Aortic smooth muscle cell (primary cell): ENCODE results near the gene HSD17B4. TPM values are rescaled to one million over a fixed set of nuclear protein-coding genes. Genes with fewer than 3 reads are reported as not detected.

Experiments
- total RNA-seq: library from RNA; depleted of rRNA; stranded (reverse); fragments of >200 nt; gene quantifications from 2 replicates; pipeline ENCODE4 v1.2.3, GENCODE V29; 2014

The HSD17B4 gene
- total RNA-seq, result 215 and 231 TPM in 2 replicates

GRCh38 chr5:119452373-119453039 is at the start of gene HSD17B4:
TSS of gene HSD17B4 (plus strand) at chr5:119452497. CDS start at chr5:119452576, 79 bp downstream.

Other genes starting within 250 kb of the HSD17B4 start
- gene TNFAIP8, start 96.5 kb upstream of the HSD17B4 start, total RNA-seq, result 32.0 and 48.4 TPM in 2 replicates
- gene FAM170A, start 177.1 kb downstream of the HSD17B4 start, total RNA-seq, result not detected in 2 replicates